Endothelial cell of umbilical vein (primary cell): ENCODE data around the gene HID1.

Experiments used
- CTCF ChIP-seq, 2 donors: IDR thresholded peaks; 1 replicate in 1 of 2; 2 replicates in 1 of 2; pipeline ENCODE4 v1.5.1; 2011; ENCODE audit warnings: low read length in 2 of 2, mild to moderate bottlenecking in 2 of 2, moderate library complexity in 2 of 2, control low read depth in 1 of 2, inconsistent platforms in 1 of 2, low read depth in 1 of 2; ENCODE audit not compliant: insufficient read depth in 1 of 2; ENCODE audit errors: extremely low read depth in 1 of 2
- EZH2 ChIP-seq: IDR thresholded peaks from 2 replicates; pipeline ENCODE4 v1.6.1; 2012; ENCODE audit warnings: borderline replicate concordance, low read depth, mild to moderate bottlenecking, moderate library complexity, low read length, inconsistent platforms; ENCODE audit not compliant: severe bottlenecking
- JUN ChIP-seq: IDR thresholded peaks from 2 replicates; pipeline ENCODE4 v1.6.1; 2011; ENCODE audit warnings: borderline replicate concordance, low read depth; ENCODE audit not compliant: insufficient read length, insufficient read depth
- MYC ChIP-seq: IDR thresholded peaks from one replicate; pipeline ENCODE4 v1.6.1; 2011; ENCODE audit warnings: mild to moderate bottlenecking, low read depth, low read length
- POLR2A ChIP-seq: IDR thresholded peaks from 2 replicates; pipeline ENCODE4 v1.6.1; 2012; ENCODE audit warnings: low read depth, mild to moderate bottlenecking, control low read depth, low read length

GRCh38 chr17:74960570-74961342 lies 11.8 kb downstream of the HID1 start:
- TF ChIP-seq CTCF (IDR thresholded peaks at IDR 0.05; ENCODE audit: extremely low read depth in 1 of 2, insufficient read depth in 1 of 2, low read depth in 1 of 2, low read length in 2 of 2) = no peak
- TF ChIP-seq MYC = no peak
- no peak for TF ChIP-seq EZH2
- no peak for TF ChIP-seq POLR2A
- no peak for TF ChIP-seq JUN
